ENCODE data around the gene OXGR1.

Gene OXGR1

DNA sequence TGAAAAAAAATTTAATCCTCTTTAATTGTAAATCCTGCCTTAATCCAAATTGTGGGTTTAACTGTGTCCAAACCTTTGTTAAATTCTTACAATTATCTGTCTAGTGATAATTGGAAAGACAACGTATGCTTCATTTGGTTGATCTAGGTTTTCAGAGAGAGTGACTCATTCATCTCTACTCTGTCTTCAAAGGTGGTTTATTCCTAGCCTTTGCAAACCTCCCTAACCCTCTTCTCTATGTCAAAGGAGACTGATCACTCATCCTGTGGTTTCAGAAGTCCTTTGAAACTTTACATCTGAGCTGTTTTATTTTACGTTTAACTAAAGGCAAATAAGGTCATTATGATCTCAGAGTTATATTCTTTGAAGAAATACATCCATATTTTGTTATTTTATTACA is 8.8 kb upstream of the OXGR1 start:
- TF ChIP-seq, protein P1, sequence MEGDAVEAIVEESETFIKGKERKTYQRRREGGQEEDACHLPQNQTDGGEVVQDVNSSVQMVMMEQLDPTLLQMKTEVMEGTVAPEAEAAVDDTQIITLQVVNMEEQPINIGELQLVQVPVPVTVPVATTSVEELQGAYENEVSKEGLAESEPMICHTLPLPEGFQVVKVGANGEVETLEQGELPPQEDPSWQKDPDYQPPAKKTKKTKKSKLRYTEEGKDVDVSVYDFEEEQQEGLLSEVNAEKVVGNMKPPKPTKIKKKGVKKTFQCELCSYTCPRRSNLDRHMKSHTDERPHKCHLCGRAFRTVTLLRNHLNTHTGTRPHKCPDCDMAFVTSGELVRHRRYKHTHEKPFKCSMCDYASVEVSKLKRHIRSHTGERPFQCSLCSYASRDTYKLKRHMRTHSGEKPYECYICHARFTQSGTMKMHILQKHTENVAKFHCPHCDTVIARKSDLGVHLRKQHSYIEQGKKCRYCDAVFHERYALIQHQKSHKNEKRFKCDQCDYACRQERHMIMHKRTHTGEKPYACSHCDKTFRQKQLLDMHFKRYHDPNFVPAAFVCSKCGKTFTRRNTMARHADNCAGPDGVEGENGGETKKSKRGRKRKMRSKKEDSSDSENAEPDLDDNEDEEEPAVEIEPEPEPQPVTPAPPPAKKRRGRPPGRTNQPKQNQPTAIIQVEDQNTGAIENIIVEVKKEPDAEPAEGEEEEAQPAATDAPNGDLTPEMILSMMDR (IDR thresholded peaks at IDR 0.05; ENCODE audit: insufficient read depth, low read length, poor library complexity, severe bottlenecking): no peak

DNA sequence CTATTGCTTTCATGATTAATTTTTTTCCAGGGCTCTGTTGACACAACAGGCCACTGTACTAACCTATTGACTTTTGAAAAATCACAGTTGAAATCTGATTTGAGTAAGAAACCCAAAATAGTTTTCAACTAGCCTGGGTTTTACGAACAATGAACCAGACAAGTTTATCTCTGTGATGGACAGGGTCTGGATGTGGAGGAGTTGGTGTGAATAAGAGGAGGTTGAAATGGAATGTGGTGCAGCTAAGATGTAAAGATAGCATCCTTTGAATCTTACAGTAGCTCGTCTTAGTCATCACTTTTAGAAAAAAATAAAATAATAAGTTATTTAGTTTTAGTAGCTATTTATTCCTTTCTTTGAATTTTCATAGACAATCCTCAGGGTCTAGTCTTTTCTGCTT is 8.3 kb upstream of the OXGR1 start:
- no peaks in the 10 kb centered on the region; the same call in none of the 2 replicates for H3K27me3 ChIP-seq (replicated peaks; ENCODE audit: control insufficient read depth, insufficient read depth, low read length)
- TF ChIP-seq, protein P1 (IDR thresholded peaks at IDR 0.05; ENCODE audit: insufficient read depth, low read length, poor library complexity, severe bottlenecking): no peak
- no peak for DNase-seq (ENCODE audit: extremely low read depth, insufficient read length)

More for the DNA sequence above, 8.8 kb upstream of the OXGR1 start:
- no peaks in the 10 kb centered on the region for H3K36me3 ChIP-seq (ENCODE audit: control insufficient read depth, insufficient read depth, low read length)
- no peaks in the 10 kb centered on the region; the same call in none of the 2 replicates for H3K27me3 ChIP-seq (replicated peaks; ENCODE audit: control insufficient read depth, insufficient read depth, low read length)
- DNase-seq (ENCODE audit: extremely low read depth, insufficient read length): no peak
- H3K4me3 ChIP-seq (replicated peaks; ENCODE audit: low read depth, low read length): no peak overlapping the region

DNA sequence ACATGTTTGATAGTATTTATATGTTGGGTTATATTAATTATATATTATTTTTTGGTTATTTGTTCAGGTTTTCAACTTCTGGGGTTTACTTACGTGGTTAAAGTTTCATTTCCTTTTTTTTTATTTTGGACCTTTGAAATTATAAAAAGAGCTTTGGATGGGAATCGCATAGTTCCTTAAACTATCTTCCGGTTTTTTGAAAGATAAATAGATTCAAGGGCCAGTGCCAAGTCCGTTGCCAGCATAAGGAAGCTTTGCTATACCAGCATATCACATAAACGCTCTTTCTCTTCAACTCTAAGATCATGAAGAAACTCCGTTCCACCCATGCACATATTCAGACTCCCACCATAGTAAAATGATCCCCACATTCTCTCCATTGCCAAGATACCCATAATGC is 7.4 kb upstream of the OXGR1 start:
- H3K27me3 ChIP-seq (replicated peaks; ENCODE audit: control insufficient read depth, insufficient read depth, low read length): no peaks in the 10 kb centered on the region; the same call in none of the 2 replicates
- H3K36me3 ChIP-seq (ENCODE audit: control insufficient read depth, insufficient read depth, low read length): no peaks in the 10 kb centered on the region
- TF ChIP-seq, protein P1 (IDR thresholded peaks at IDR 0.05; ENCODE audit: insufficient read depth, low read length, poor library complexity, severe bottlenecking): no peak
- no peak for DNase-seq (ENCODE audit: extremely low read depth, insufficient read length)
- H3K4me3 ChIP-seq (replicated peaks; ENCODE audit: low read depth, low read length): no peak overlapping the region

More for the DNA sequence above, 8.3 kb upstream of the OXGR1 start:
- no peak overlapping the region for H3K4me3 ChIP-seq (replicated peaks; ENCODE audit: low read depth, low read length)
- H3K36me3 ChIP-seq (ENCODE audit: control insufficient read depth, insufficient read depth, low read length): no peaks in the 10 kb centered on the region

DNA sequence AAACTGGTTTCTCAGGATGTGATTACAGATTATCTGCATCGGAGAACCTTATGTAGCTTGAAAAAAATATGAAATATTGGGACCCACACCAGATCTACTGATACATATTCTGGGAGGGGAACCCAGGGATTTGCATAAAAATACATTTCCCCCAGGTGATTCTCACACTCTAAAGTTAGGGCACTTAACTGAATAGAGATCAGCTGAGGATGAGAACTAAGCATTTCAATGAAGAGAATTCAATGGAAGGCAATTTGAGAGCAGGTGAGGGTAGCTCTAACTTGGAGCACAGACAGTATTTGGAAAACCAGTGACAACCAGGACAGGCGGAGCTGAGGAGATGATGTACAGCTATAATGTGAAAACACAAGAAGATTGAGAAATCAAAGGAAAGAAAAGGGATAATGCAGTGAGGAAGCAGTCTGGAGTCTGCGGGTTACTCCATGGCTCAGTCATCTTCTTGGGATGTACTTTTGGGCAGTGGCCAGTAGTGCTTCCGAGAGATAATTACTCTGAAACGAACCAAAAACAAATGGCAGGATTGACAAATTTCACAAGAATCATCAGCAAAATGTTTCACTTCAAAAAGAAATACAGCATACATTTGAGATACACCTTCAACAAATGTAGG is 6.1 kb upstream of the OXGR1 start:
- H3K36me3 ChIP-seq (ENCODE audit: control insufficient read depth, insufficient read depth, low read length): no peaks in the 10 kb centered on the region
- TF ChIP-seq, protein P1 (IDR thresholded peaks at IDR 0.05; ENCODE audit: insufficient read depth, low read length, poor library complexity, severe bottlenecking): no peak
- H3K4me3 ChIP-seq (replicated peaks; ENCODE audit: low read depth, low read length): no peak overlapping the region
- no peaks in the 10 kb centered on the region; the same call in none of the 2 replicates for H3K27me3 ChIP-seq (replicated peaks; ENCODE audit: control insufficient read depth, insufficient read depth, low read length)
- DNase-seq (ENCODE audit: extremely low read depth, insufficient read length): no peak

DNA sequence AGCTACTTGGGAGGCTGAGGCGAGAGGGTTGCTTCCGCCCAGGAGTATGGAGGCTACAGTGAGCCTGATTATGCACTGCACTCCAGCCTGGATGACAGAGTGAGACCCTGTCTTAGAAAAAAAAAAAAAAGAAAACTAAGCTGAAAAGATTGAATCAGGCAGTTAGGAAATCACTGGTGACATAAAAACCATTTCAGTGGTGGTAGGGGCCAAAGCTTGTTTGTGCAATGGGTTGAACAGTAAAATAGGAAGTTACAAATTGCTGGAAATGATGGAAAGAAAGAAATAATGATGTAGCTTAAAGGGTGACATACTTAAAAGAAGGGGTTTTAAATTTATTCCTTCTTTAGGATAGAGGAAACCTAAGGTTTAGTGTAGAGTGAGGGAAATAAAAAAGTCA is 4.8 kb upstream of the OXGR1 start:
- TF ChIP-seq, protein P1 (IDR thresholded peaks at IDR 0.05; ENCODE audit: insufficient read depth, low read length, poor library complexity, severe bottlenecking): no peak

More for the DNA sequence above, 4.8 kb upstream of the OXGR1 start:
- H3K4me3 ChIP-seq (replicated peaks; ENCODE audit: low read depth, low read length): no peak overlapping the region
- no peak for DNase-seq (ENCODE audit: extremely low read depth, insufficient read length)
- no peaks in the 10 kb centered on the region for H3K36me3 ChIP-seq (ENCODE audit: control insufficient read depth, insufficient read depth, low read length)
- H3K27me3 ChIP-seq (replicated peaks; ENCODE audit: control insufficient read depth, insufficient read depth, low read length): no peaks in the 10 kb centered on the region; the same call in none of the 2 replicates

Data from GM06990 (cell line).